B cell (primary cell): Measurements from ENCODE around the gene SLC25A26. TPM values are rescaled to one million over a fixed set of nuclear protein-coding genes. Genes with fewer than 3 reads are reported as not detected.

Experiments used
- ATAC-seq: fragments of 200-7000 bp; cut with Tn5 transposase; one replicate; pipeline ENCODE4 v1.10.0; 2021; ENCODE audit warnings: low read depth, mild to moderate bottlenecking, moderate number of reproducible peaks, moderate library complexity
- CTCF ChIA-PET: fragments of 350-600 bp; sonication (Branson Sonifier 250); formaldehyde crosslinking; loops from one replicate; lab custom pipeline; 2021; ENCODE audit warnings: antibody characterized with exemption, inconsistent platforms; lab: Charles Lee
- POLR2A ChIA-PET: fragments of 350-600 bp; sonication (Branson Sonifier 250); formaldehyde crosslinking; loops from one replicate; lab custom pipeline; 2021; ENCODE audit warnings: antibody characterized with exemption; lab: Charles Lee
- DNase-seq: peaks from one replicate; pipeline ENCODE4 v3.0.0; 2013
- H2AFZ ChIP-seq: 2 replicates; pipeline ENCODE4 v1.6.1; 2012; ENCODE audit warnings: mild to moderate bottlenecking, low read depth, low read length; ENCODE audit not compliant: insufficient read depth, poor library complexity, severe bottlenecking
- H3K27ac ChIP-seq, 2 donors: 1 replicate in 1 of 2; 2 replicates in 1 of 2; pipeline ENCODE4 v1.5.1; 2012 to 2013; ENCODE audit warnings: low read length in 2 of 2, mild to moderate bottlenecking in 2 of 2, moderate library complexity in 1 of 2
- H3K27me3 ChIP-seq, 4 experiments: fragments of 200-600 bp in 1 of 4; sonication (generic) in 1 of 4; replicated peaks in 1 of 4; 1 replicate in 2 of 4; 2 replicates in 2 of 4; pipeline versions ENCODE4 v1.6.1 to v1.7.0; 2013 to 2016; ENCODE audit warnings: low read length in 3 of 4, mild to moderate bottlenecking in 2 of 4, mixed read lengths in 1 of 4, moderate library complexity in 1 of 4; ENCODE audit not compliant: insufficient read depth in 4 of 4, control insufficient read depth in 3 of 4; ENCODE audit errors: control extremely low read depth in 1 of 4
- H3K36me3 ChIP-seq, 2 experiments: replicated peaks in 1 of 2; 1 replicate in 1 of 2; 2 replicates in 1 of 2; pipeline versions ENCODE4 v1.6.1 to v1.7.1; 2013; ENCODE audit warnings: low read length in 1 of 2; ENCODE audit not compliant: insufficient read depth in 2 of 2, control insufficient read depth in 1 of 2; ENCODE audit errors: control extremely low read depth in 1 of 2, extremely low read depth in 1 of 2
- H3K4me1 ChIP-seq, 2 donors: fragments of 200-600 bp in 1 of 2; sonication (generic) in 1 of 2; 1 replicate in 1 of 2; 2 replicates in 1 of 2; pipeline versions ENCODE4 v1.5.1 to v1.6.1; 2013 to 2017; ENCODE audit warnings: low read length in 2 of 2; ENCODE audit not compliant: control insufficient read depth in 2 of 2, insufficient read depth in 2 of 2
- H3K4me2 ChIP-seq: replicated peaks from 2 replicates; pipeline ENCODE3; 2012; ENCODE audit warnings: mild to moderate bottlenecking, low read depth, low read length; ENCODE audit not compliant: poor library complexity, severe bottlenecking
- H3K4me3 ChIP-seq, 5 experiments: fragments of 200-600 bp in 1 of 5; sonication (generic) in 1 of 5; 1 replicate in 3 of 5; 2 replicates in 2 of 5; pipeline versions ENCODE4 v1.5.1 to v1.7.0; 2011 to 2016; ENCODE audit warnings: low read length in 4 of 5, mild to moderate bottlenecking in 4 of 5, low read depth in 2 of 5, control low read depth in 1 of 5, moderate library complexity in 1 of 5; ENCODE audit not compliant: insufficient read depth in 1 of 5; ENCODE audit errors: control extremely low read depth in 1 of 5, extremely low read depth in 1 of 5
- H3K79me2 ChIP-seq: fragments of 200-600 bp; sonication (generic); one replicate; pipeline ENCODE4 v1.6.0; 2016; ENCODE audit warnings: low read length; ENCODE audit not compliant: control insufficient read depth, insufficient read depth
- H3K9ac ChIP-seq: fragments of 200-600 bp; sonication (generic); 2 replicates; pipeline ENCODE4 v1.6.1; 2017; ENCODE audit warnings: mild to moderate bottlenecking, low read length, moderate library complexity
- H3K9me3 ChIP-seq, 3 donors: one replicate each; pipeline versions ENCODE4 v1.6.1 to v1.7.1; 2013; ENCODE audit warnings: low read length in 2 of 3; ENCODE audit not compliant: control insufficient read depth in 2 of 3, insufficient read depth in 1 of 3; ENCODE audit errors: control extremely low read depth in 1 of 3
- H4K20me1 ChIP-seq: 2 replicates; pipeline ENCODE4 v1.6.0; 2012; ENCODE audit warnings: mild to moderate bottlenecking, low read length; ENCODE audit not compliant: insufficient read depth, control insufficient read depth, poor library complexity, severe bottlenecking
- H3K27ac Mint-ChIP-seq: one replicate; pipeline ENCODE4 v1.8.0; 2021; ENCODE audit warnings: mixed read lengths
- H3K27me3 Mint-ChIP-seq: one replicate; pipeline ENCODE4 v1.8.0; 2021; ENCODE audit warnings: mixed read lengths
- H3K4me1 Mint-ChIP-seq: one replicate; pipeline ENCODE4 v1.8.0; 2021; ENCODE audit warnings: mixed read lengths
- H3K4me3 Mint-ChIP-seq: one replicate; pipeline ENCODE4 v1.8.0; 2021; ENCODE audit warnings: mixed read lengths
- H3K9me3 Mint-ChIP-seq: one replicate; pipeline ENCODE4 v1.8.0; 2022; ENCODE audit warnings: mixed read lengths; ENCODE audit not compliant: insufficient read depth
- CTCF ChIP-seq: fragments of 200-600 bp; IDR thresholded peaks from one replicate; pipeline ENCODE4 v1.8.0; 2022; ENCODE audit warnings: antibody characterized with exemption, mild to moderate bottlenecking
- EZH2 ChIP-seq: IDR thresholded peaks from 2 replicates; pipeline ENCODE4 v1.6.1; 2012; ENCODE audit warnings: borderline replicate concordance, low read depth, mild to moderate bottlenecking, moderate library complexity, low read length; ENCODE audit not compliant: insufficient read depth, poor library complexity, severe bottlenecking
- WGBS: methylation state at CpG from one replicate; pipeline ENCODE4 v1.1.5; 2013; ENCODE audit warnings: missing lambda C conversion rate; ENCODE audit not compliant: insufficient coverage; 5-methylcytosine and 5-hydroxymethylcytosine counted together
- intact Hi-C: fragments of 100-400 bp; cut with micrococcal nuclease; formaldehyde crosslinking; loops from one replicate; pipeline ENCODE4 v1.10.0; 2022
- polyA plus RNA-seq: library from polyadenylated mRNA; depleted of rRNA; stranded (reverse); fragments of >200 nt; gene quantifications from 2 replicates; pipeline ENCODE4 v1.2.3, GENCODE V29; 2012
- total RNA-seq, 2 donors: library from RNA; stranded (reverse); fragments of 120-200 nt in 1 of 2; gene quantifications; 1 replicate in 1 of 2; 2 replicates in 1 of 2; pipeline versions ENCODE4 v1.2.3 to v1.2.4, GENCODE V29; 2013 to 2022

The SLC25A26 gene
- total and polyA plus RNA-seq, 2 donors (not counting 1 experiment from before 2014, with no cell fraction given), result 22.3 to 23.8 TPM

- Histone ChIP-seq H3K36me3 (peaks cover 4 to 63% of the 10 kb centered on the region in 2 experiments), H3K79me2 (no peaks in the 10 kb centered on the region), H3K4me1 (no peaks in the 10 kb centered on the region), H3K9ac (no peak overlapping the region), H3K27me3 (no peaks in the 10 kb centered on the region), H4K20me1 (no peaks in the 10 kb centered on the region), H3K27ac (no peak overlapping the region), H3K9me3 (no peaks in the 10 kb centered on the region), H3K4me3 (no peak overlapping the region), H3K4me2 (no peak overlapping the region), H2AFZ (no peak overlapping the region)
- Mint-ChIP-seq H3K9me3 (no peaks in the 10 kb centered on the region), H3K4me3 (no peak overlapping the region), H3K4me1 (no peaks in the 10 kb centered on the region), H3K27me3 (no peaks in the 10 kb centered on the region), H3K27ac (no peak overlapping the region)
- no peak for TF ChIP-seq EZH2
- peak; percentile 70 for TF ChIP-seq CTCF
- POLR2A ChIA-PET, result no interaction called here
- no peak for ATAC-seq
- peak; percentile 25 for DNase-seq
- CTCF ChIA-PET, result interaction anchor here (0.8 to 5.6 kb wide), 15 partner anchors 8 to 440 kb away, joined by 3 to 17 read pairs (median 5); no protein-coding TSS in a partner anchor
- WGBS, result 86% methylated on average over 4 of the region's 5 CpGs
- intact Hi-C loops, result no loop called here
These were observed 157.5 kb downstream of the SLC25A26 start for GRCh38 chr3:66378256-66378655.

GRCh38 chr3:66379565-66379964, 158.8 kb downstream of the SLC25A26 start:
- no peak for TF ChIP-seq CTCF
- no peak for TF ChIP-seq EZH2
- no peak for ATAC-seq
- CTCF ChIA-PET, result interaction anchor here (2.3 to 5.6 kb wide), 3 partner anchors 13 to 102 kb away, joined by 5 to 17 read pairs (median 10); no protein-coding TSS in a partner anchor
- no peak overlapping the region for H3K27ac ChIP-seq
- no peak overlapping the region for H3K27ac Mint-ChIP-seq
- H3K4me3 Mint-ChIP-seq, result no peak overlapping the region
- H3K4me1 ChIP-seq, result no peaks in the 10 kb centered on the region
- POLR2A ChIA-PET, result no interaction called here
- H3K4me1 Mint-ChIP-seq, result no peaks in the 10 kb centered on the region
- no peaks in the 10 kb centered on the region for H3K27me3 Mint-ChIP-seq
- no peaks in the 10 kb centered on the region for H3K79me2 ChIP-seq
- peaks cover 4 to 73% of the 10 kb centered on the region in 2 experiments for H3K36me3 ChIP-seq
- 97% methylated on average over 3 of the region's 9 CpGs for WGBS
- intact Hi-C loops, result no loop called here
- H4K20me1 ChIP-seq, result no peaks in the 10 kb centered on the region
- DNase-seq, result no peak
- no peak overlapping the region for H2AFZ ChIP-seq
- no peaks in the 10 kb centered on the region for H3K27me3 ChIP-seq
- no peak overlapping the region for H3K4me3 ChIP-seq
- no peak overlapping the region for H3K9ac ChIP-seq
- H3K4me2 ChIP-seq, result no peak overlapping the region
- H3K9me3 Mint-ChIP-seq, result no peaks in the 10 kb centered on the region
- H3K9me3 ChIP-seq, result no peaks in the 10 kb centered on the region
